Lower leg skin (tissue), 4 donors: ENCODE data around the gene PPP1R3F. TPM values are rescaled to one million over a fixed set of nuclear protein-coding genes. Genes with fewer than 3 reads are reported as not detected.

Experiments
- DNase-seq, 2 donors: peaks; one replicate each; pipeline ENCODE4 v3.0.0-alpha.2; 2019; ENCODE audit warnings: low spot score in 2 of 2
- H3K4me3 ChIP-seq: fragments of 200-600 bp; sonication (generic); 2 replicates; pipeline ENCODE4 v1.5.1; 2017; ENCODE audit warnings: mild to moderate bottlenecking, low read depth; ENCODE audit not compliant: poor library complexity, severe bottlenecking
- CTCF ChIP-seq, 3 donors: fragments of 450-650 bp; IDR thresholded peaks; one replicate each; pipeline ENCODE4 v1.5.1; 2016; ENCODE audit warnings: antibody characterized with exemption in 3 of 3, mild to moderate bottlenecking in 3 of 3, moderate library complexity in 2 of 3
- POLR2A ChIP-seq, 2 donors: fragments of 450-650 bp; IDR thresholded peaks; one replicate each; pipeline ENCODE4 v1.6.1; 2016 to 2017; ENCODE audit warnings: antibody characterized with exemption in 2 of 2, mild to moderate bottlenecking in 1 of 2, moderate library complexity in 1 of 2
- WGBS, 2 donors: methylation state at CpG; one replicate each; pipeline ENCODE4 v1.1.5; 2018; 5-methylcytosine and 5-hydroxymethylcytosine counted together
- intact Hi-C: fragments of 100-400 bp; cut with DNase I; formaldehyde crosslinking; loops from one replicate; pipeline ENCODE4 v1.15.0; 2023; ENCODE audit warnings: low total_unique reads
- total RNA-seq, 4 donors: library from RNA; depleted of rRNA; stranded (reverse); fragments of >200 nt; gene quantifications; one replicate each; pipeline ENCODE4 v1.1.0, GENCODE V29; 2016

Gene PPP1R3F
- total RNA-seq, result 10 to 100 TPM in 1 of 4 donors, 1 to 10 TPM in 3; 4.7 to 10.9 (median 5.6) TPM

- H3K4me3 ChIP-seq, result peak within 1 kb of the TSS; percentile 36
- DNase-seq, result no peak
- intact Hi-C loops, result no loop called here
- WGBS, 2 donors, result 49% methylated on average over 66 of the region's 70 CpGs; no CpG with 5 or more reads in 1 of the 2 donors
- TF ChIP-seq POLR2A (IDR thresholded peaks at IDR 0.05) (no peak), CTCF (IDR thresholded peaks at IDR 0.05) (no peak)
These were observed at the start of gene PPP1R3F for GRCh38 chrX:49269767-49270248. Gene PPP1R3F, plus strand, starts transcription at chrX:49269793. Its CDS starts 77 bp downstream, at chrX:49269870.

- DNase-seq, result no peak
- intact Hi-C loops, result no loop called here
- no peak for TF ChIP-seq CTCF (IDR thresholded peaks at IDR 0.05)
- TF ChIP-seq POLR2A (IDR thresholded peaks at IDR 0.05), result no peak
- no peak overlapping the region for H3K4me3 ChIP-seq
These were observed 49.5 kb upstream of the PPP1R3F start for GRCh38 chrX:49220100-49220499.

GRCh38 chrX:49221868-49222267 is 47.7 kb upstream of the PPP1R3F start:
- intact Hi-C loops, result no loop called here
- TF ChIP-seq CTCF (IDR thresholded peaks at IDR 0.05), result no peak
- no peak for TF ChIP-seq POLR2A (IDR thresholded peaks at IDR 0.05)
- WGBS, 2 donors, result 60 to 78% methylated on average over 2 of the region's 2 CpGs

GRCh38 chrX:49225858-49226257 is 43.7 kb upstream of the PPP1R3F start:
- intact Hi-C loops, result no loop called here
- WGBS, 2 donors, result 66% methylated on average over 14 of the region's 14 CpGs; no CpG with 5 or more reads in 1 of the 2 donors
- H3K4me3 ChIP-seq, result no peak overlapping the region
- TF ChIP-seq POLR2A (IDR thresholded peaks at IDR 0.05) (no peak), CTCF (IDR thresholded peaks at IDR 0.05) (no peak)
- no peak for DNase-seq

More at GRCh38 chrX:49221868-49222267, 47.7 kb upstream of the PPP1R3F start:
- no peak overlapping the region for H3K4me3 ChIP-seq
- DNase-seq, result no peak

- WGBS, 2 donors, result 83 to 88% methylated on average over 4 to 9 of the region's 9 CpGs
- H3K4me3 ChIP-seq, result no peak overlapping the region
- DNase-seq, result no peak
- intact Hi-C loops, result no loop called here
- TF ChIP-seq POLR2A (IDR thresholded peaks at IDR 0.05) (no peak), CTCF (IDR thresholded peaks at IDR 0.05) (no peak)
These were observed 42.6 kb upstream of the PPP1R3F start for GRCh38 chrX:49226946-49227345.

- 58 to 100% methylated on average over 2 of the region's 2 CpGs for whole genome bisulfite sequencing, 2 donors
- intact Hi-C loops, result no loop called here
- no peak for DNase-seq
- TF ChIP-seq POLR2A (IDR thresholded peaks at IDR 0.05) (no peak), CTCF (IDR thresholded peaks at IDR 0.05) (no peak)
- H3K4me3 ChIP-seq, result no peak overlapping the region
These were observed 41.9 kb upstream of the PPP1R3F start for GRCh38 chrX:49227726-49228125.
